AG09309 (cell line): ENCODE data around the gene LMO1.

Experiments
- DNase-seq: peaks from one replicate; pipeline ENCODE4 v3.0.0-alpha.2; 2010; ENCODE audit warnings: low read depth
- H3K4me3 ChIP-seq: 2 replicates; pipeline ENCODE4 v1.5.1; 2011; ENCODE audit warnings: mild to moderate bottlenecking, low read depth, low read length, moderate library complexity; ENCODE audit not compliant: control insufficient read depth
- CTCF ChIP-seq: IDR thresholded peaks from 2 replicates; pipeline ENCODE4 v1.5.1; 2011; ENCODE audit warnings: mild to moderate bottlenecking, low read depth, low read length, inconsistent platforms; ENCODE audit not compliant: insufficient read depth, control insufficient read depth; ENCODE audit errors: missing control alignments

LMO1 gene

DNA sequence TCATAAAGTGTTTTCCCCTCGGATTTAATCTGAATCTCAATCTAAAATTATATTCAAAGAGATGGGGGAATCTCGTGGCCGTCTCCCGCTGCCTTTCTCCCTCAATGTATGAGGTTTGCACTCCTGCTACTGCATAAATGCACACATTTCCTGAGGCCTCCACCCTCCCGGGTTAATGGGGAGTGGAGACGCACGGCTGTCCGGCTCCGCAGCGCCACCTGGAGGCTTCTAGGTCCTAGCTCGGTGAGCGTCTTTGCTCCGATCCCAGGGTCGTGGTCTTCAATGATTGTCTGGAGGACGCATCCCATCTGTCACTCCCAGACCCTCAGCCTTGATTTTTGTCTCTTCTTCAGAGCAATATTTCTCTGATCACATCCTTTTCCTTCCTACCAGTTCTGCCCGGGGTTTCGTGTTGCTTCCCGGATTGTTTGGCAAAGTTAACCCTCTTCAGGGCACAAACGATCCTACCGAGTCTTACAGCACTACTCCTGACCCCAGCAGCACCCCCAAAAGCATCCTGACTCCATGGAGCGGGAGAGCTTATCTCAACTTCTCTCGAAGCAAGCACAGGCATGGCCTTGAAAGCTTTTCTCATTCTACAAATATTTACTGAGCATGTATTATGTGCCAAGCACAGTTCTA is at the start of gene LMO1:
TSS of gene LMO1 (minus strand) at position 110 of the 642 bp plus-strand sequence. CDS start 516 bp downstream, outside the sequence.
- DNase-seq = peak; percentile 11
- peak; percentile 92 for TF ChIP-seq CTCF
- H3K4me3 ChIP-seq = peak within 1 kb of the TSS; percentile 30

DNA sequence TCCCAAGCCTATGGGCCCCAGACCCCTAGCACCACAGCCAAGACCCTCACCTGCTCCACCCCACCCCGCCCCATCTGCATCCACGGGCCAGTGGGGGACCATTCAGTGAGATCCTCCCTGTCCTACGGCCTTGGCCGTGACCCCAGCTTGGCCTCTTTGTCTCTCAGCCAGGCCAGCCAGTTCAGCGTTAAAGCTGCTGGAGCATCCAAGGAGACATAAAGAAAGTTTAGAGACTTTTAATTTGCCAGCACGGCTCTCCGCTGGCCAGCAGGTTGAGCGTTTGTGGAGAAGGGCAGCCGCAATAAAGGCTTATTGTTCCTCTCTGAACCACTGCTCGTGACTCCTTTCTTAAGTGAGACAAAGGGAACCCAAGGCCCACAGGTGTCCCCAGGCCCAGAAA is 49.3 kb upstream of the LMO1 start:
- TF ChIP-seq CTCF = no peak

DNA sequence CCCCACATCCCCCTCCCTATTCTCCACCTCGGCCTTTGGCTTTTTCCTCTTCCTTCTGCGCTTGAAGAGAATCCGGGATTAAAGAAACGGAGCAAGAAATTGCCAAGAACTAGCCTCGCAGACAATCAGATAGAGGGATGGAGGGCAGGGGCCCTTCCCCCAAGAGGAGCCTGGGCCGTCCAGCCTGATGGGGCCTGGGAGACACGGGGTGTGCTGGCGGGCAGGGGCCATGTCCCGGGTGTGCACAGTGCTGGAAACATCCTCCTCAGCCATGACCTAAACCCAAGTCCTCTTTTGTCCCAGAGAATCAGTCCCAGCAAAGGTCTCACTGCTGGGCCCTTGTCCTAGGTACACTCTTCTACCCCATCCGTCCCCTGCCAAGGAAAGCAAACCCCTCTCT is 47.7 kb upstream of the LMO1 start:
- no peak overlapping the region for H3K4me3 ChIP-seq
- no peak for TF ChIP-seq CTCF
- no peak for DNase-seq

More for the DNA sequence above, 49.3 kb upstream of the LMO1 start:
- DNase-seq = no peak
- H3K4me3 ChIP-seq = no peak overlapping the region

DNA sequence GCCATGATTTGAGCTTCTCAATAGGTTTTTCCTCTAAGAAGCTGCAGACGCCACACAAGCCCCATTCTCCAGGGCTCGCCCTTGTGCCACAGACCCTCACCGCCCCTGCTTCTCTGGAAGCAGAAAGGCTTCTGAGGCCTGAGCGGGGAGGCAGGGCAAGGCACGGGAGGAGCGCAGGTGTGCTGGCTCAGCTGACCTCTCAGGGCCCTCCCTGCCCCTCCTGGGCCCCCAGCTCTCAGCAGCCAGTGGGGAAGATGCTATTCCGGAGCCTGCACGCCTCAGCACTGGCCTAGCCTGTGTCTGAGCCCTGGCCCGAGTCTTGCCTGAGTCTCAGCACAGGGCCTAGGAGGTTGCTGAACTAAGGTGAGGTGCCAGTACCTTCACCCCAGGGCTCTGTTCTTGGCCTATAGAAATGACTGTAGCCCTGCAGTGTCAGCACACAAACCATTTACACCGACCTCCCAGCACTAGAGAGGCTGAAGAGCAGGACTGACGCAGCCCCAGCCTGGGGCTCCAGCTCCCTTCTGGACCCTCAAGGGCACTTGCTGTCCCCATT is 47.1 kb upstream of the LMO1 start:
- no peak for TF ChIP-seq CTCF
- no peak overlapping the region for H3K4me3 ChIP-seq
- DNase-seq = no peak

- no peak for DNase-seq
- no peak for TF ChIP-seq CTCF
- no peak overlapping the region for H3K4me3 ChIP-seq
Measured at GRCh38 chr11:8309862-8310261, 46.2 kb upstream of the LMO1 start.

DNA sequence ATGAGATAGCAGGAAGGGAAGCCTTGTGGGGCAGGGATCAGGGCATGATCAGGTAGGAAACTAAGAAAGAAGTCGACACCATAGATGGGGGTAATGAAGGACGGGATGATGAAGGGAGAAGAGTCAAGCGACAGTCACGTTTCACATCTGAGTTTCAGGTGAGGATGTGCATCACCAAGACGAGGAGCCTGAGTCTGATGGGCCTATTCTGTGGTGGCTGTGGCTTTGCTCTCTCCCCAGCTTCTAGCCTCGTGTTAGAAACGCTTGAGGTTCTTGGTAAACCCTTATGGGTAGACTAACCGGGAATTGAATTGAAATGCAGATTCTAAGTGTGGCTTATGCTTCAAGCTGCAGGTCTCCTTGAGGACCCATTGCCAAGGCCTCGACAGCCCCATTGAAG is 45.6 kb upstream of the LMO1 start:
- DNase-seq = no peak
- no peak for TF ChIP-seq CTCF
- no peak overlapping the region for H3K4me3 ChIP-seq
